Epithelial cell of esophagus (primary cell): ENCODE data around the gene USP3.

Experiments
- DNase-seq: peaks from one replicate; pipeline ENCODE4 v3.0.0; 2010; ENCODE audit warnings: low read depth
- H3K4me3 ChIP-seq: 2 replicates; pipeline ENCODE4 v1.5.1; 2011; ENCODE audit warnings: mild to moderate bottlenecking, low read length, control low read depth
- CTCF ChIP-seq: IDR thresholded peaks from 2 replicates; pipeline ENCODE4 v1.5.1; 2011; ENCODE audit warnings: low read depth, mild to moderate bottlenecking, low read length, control low read depth, inconsistent platforms; ENCODE audit not compliant: insufficient read depth; ENCODE audit errors: missing control alignments

The USP3 gene

DNA sequence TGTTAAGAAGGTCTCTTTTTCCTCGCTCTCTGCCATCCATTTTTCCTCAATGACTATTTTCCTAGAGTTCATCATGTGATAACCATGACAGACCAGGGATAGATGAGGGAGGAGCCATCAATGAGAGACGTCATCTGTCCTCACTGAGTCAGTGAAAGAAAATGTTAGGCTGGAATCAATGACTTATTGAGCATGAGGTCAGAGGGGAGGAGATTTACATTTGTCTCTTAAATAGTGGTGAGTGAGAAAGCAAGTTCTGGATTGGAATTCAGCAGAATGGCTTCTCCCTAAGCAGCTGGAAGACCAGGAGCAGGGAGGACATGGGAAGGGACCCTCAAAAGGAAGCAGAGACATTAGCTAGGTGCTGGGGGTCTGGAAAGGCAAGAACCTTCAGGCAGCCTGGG lies 28.2 kb upstream of the USP3 start:
- no peak for TF ChIP-seq CTCF
- no peak overlapping the region for H3K4me3 ChIP-seq
- DNase-seq, result peak; percentile 97

DNA sequence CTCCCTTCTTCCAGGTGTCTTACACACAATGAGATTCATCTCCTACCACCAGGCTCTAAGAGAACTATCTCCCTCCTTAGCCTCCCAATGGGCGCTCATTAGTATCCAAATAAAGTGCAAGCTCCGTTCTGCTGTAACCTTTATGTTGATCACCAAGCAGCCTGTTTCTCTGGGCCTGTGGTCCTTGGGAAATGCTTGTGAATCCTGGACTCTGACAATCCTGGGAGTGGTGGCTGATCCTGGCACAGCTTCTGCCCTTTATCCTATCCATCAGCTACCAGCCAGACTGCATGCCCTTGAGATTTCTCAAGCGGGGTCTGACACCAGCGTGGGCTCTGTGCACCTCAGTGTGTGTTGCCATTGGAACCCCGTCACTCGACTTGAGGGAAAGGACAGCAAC lies 26.1 kb upstream of the USP3 start:
- no peak for DNase-seq
- no peak for TF ChIP-seq CTCF
- H3K4me3 ChIP-seq, result no peak overlapping the region

- no peak for DNase-seq
- H3K4me3 ChIP-seq, result no peak overlapping the region
- TF ChIP-seq CTCF, result no peak
These were observed 24.0 kb upstream of the USP3 start for GRCh38 chr15:63480441-63480821.

DNA sequence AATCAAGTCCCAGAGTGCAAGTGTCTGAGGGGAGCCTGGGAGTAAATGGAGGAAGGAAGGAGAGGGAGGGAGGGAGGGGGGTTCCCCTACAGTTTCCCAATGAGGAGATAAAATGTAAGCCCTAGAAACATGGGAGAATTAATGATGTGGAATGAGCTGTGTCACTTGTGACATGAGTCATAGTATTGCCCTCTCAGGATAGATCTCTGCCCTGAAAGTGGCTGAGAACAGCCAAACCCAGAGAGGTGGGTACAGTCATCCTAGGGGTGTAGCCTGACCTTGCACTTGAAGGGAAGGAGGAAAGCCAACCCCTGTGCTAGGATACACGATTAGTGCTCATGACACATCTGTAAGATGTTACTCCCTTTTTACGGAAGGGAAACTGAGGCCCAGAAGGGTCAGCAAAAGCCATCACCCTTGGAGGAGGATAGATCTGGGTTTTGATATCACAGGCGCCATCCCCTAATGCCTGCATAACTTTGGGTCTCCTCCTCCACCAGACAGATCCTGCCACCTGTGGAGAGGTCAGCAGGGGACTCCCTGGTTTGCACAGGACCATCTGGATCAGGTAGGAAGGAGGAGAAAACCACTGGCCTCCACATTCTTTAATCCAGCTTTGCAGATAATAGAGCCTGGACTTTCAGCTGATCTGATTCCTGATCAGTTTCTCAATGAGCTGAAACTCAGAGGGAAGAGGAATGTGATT lies 23.1 kb upstream of the USP3 start:
- peak; percentile 89 for DNase-seq

GRCh38 chr15:63482874-63483323 lies 21.5 kb upstream of the USP3 start:
- TF ChIP-seq CTCF, result no peak
- H3K4me3 ChIP-seq, result no peak overlapping the region
- peak; percentile 83 for DNase-seq

More for the DNA sequence above, 23.1 kb upstream of the USP3 start:
- no peak overlapping the region for H3K4me3 ChIP-seq
- no peak for TF ChIP-seq CTCF

DNA sequence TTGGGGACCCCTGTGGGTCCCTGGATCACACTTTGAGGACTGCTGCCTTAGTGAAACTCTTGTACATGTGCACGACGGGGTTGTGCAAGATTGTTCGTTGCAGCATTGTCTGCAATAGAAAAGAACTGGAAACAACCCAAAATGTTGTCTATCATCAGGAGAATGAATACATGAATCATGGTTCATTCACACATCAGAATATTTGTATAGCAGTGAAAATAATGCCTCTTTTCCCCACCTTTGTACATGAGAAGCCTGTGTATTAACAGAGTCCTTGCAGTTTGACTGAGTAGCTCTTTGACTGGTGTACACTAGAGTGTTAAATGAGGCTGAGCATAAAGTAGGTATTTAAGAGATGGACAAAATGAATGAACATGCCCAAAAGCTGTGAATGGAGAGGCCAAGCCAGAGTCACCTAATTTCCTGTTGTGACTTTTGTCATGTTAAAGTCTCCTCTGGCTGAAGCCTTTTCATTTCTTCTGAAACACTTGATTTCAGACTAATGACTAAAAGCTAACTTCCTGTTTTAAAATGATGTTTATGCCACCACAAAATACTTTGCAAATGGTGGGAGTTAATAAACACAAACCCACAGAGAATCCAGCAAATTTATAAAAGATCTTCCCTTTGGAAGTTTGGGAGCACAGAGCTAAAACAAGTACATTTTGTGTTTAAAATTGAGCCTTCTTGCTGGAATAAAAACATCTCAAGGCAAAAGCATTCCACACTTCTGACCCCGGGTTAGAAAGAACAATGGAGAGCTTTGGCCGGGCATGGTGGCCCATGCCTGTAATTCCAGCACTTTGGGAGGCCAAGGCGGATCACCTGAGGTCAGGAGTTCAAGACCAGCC lies 20.6 kb upstream of the USP3 start:
- H3K4me3 ChIP-seq, result no peak overlapping the region
- DNase-seq, result peak; percentile 89
- TF ChIP-seq CTCF, result no peak
